Fibroblast of peridontal ligament (primary cell): Measurements from ENCODE around the gene FGF22.
"Not testable (repeated sequence)": the region's sequence is repeated elsewhere in the genome, so short reads cannot be mapped to it uniquely, and the experiment has no call there.

Source experiments
- DNase-seq: peaks from one replicate; pipeline ENCODE4 v3.0.0-alpha.2; 2010; ENCODE audit errors: extremely low read depth

Gene FGF22

DNA sequence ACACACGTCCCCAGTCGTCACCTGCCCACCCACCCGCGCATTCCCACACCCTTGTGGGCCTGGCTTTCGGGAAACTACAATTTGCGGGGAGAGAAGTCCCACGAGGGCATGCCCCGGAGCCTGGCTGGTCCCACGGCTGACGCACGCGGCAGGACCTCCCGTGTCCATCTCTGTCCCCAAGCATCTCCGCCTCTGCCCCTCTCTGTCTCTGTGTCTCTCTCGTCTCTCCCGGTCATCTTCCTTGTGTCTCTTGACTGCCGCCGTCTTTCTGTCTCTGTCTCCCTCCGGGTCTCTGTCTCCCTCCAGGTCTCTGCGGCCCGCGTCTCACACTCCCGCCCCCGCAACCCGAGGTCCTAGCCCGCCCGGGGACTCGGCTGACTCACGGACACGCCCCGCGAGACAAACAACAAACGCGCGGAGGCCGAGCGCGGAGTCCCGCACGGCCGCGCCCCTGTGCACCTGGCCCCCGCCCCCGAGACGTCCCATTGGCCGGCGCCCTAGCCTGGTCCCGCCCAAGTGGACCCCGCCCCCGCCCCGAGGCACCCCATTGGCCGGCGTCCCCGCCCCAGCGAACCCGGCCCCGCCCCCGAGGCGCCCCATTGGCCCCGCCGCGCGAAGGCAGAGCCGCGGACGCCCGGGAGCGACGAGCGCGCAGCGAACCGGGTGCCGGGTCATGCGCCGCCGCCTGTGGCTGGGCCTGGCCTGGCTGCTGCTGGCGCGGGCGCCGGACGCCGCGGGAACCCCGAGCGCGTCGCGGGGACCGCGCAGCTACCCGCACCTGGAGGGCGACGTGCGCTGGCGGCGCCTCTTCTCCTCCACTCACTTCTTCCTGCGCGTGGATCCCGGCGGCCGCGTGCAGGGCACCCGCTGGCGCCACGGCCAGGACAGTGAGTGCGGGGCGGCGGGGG lies at the start of gene FGF22:
Gene FGF22 (plus strand): TSS at position 627 of the 908 bp plus-strand sequence. CDS start 47 bp downstream, at position 674.
- DNase-seq: peak; percentile 55

GRCh38 chr19:590396-590745 lies 49.3 kb upstream of the FGF22 start:
- DNase-seq: no peak

DNA sequence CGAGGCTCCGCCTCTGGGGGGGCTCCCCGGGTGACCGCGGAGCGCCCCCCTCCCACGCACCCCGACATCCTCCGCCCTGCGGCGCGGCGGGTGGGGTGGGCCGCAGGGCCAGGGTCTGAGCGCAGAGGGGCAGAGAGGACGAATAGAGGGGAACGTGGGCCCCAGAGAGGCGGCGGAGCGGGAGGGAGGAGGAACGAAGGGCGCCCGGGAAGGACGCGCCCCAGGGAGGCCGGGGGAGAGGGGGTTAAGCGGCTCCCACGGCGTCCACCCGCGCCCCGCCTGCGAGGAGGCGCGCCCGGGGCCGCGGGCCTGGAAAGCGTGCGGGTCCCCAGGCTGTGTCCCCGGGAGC lies 49.0 kb upstream of the FGF22 start:
- no peak for DNase-seq

DNA sequence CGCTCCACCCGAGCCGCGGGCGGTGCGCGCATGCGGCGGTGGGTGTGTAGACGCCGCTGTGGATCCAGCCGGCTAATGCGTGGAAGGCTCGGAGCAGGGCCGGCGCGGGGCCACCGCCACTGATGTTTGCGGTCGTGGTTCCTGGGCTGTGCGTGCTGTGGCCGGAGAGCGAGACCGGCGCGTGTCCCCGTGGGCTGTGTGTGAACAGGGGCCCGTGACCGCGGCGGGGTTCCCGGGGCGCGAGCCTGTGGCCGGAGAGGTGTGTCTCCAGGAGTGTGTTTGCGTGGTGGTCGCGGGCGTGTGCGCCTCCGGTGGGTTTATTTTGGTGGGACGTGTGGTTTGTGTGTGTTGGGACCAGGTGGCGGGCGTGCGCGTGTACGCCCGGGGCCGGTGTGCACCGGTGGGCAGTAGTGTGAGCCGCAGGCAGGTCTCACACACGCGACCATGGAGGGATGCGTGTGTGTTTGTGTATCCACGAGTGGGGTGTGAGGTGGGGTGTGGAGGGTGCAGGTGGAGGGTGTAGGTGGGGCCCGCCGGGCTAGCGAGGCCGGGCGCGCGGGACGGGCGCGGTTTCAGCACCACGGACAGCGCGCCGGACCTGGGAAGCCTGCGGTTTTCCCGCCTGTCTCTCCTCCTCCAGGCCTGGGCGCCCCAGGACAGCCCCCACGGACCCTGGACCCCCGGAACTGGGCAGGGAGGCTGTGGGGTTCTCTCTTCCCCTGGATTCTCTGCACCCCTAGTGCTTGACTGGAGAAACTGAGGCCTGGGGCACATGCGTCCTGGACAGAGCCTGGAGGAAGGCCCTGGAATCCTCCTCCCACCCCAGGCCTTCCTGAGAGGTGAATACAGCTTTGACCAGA lies 48.4 kb upstream of the FGF22 start:
- DNase-seq: no peak

DNA sequence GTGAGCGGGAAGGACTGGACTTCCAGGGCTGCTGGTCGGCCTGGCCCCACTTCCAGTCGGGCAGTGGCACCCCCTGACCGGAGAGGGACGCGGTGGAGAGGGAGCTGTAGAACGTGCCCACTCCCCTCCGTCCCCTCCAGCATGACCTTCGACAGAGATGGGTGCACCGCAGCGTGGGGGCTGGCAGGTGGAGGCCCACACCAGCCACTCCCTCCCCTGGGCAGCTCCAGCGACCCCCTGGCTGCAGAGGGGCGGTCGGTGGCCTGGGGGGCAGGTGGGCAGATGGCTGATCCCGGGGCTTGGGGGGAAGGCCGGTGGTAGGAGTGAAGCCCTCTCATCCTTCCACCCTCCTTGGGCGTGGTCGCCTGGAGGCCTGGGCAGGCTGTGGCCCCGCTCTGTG lies 47.6 kb upstream of the FGF22 start:
- no peak for DNase-seq

GRCh38 chr19:593055-593454 lies 46.6 kb upstream of the FGF22 start:
- no peak for DNase-seq

- DNase-seq: no peak
Measured at GRCh38 chr19:593505-593904, 46.2 kb upstream of the FGF22 start.

GRCh38 chr19:594265-594870 lies 45.3 kb upstream of the FGF22 start:
- DNase-seq: no peak

GRCh38 chr19:595326-596262 lies 44.1 kb upstream of the FGF22 start:
- no peak for DNase-seq

DNA sequence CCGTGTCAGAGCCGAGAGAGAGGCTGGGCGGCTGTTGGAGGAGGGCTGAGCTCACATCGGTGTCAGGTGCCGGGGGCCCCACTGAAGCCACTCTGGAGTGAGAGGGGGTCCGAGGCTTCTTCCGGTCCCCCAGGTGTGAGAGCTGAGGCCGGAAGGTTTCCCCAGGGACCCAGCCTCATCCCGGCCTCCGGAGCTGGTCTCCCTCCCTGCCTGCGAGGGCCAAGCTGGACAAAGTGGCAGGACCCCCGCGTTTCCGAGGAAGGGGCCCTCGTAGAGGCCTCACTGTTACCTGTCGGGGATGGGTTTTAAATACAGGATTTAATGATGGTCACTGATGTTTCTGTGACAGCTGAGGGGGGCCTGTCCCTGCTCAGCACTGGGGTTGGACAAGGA lies 43.4 kb upstream of the FGF22 start:
- no peak for DNase-seq

DNA sequence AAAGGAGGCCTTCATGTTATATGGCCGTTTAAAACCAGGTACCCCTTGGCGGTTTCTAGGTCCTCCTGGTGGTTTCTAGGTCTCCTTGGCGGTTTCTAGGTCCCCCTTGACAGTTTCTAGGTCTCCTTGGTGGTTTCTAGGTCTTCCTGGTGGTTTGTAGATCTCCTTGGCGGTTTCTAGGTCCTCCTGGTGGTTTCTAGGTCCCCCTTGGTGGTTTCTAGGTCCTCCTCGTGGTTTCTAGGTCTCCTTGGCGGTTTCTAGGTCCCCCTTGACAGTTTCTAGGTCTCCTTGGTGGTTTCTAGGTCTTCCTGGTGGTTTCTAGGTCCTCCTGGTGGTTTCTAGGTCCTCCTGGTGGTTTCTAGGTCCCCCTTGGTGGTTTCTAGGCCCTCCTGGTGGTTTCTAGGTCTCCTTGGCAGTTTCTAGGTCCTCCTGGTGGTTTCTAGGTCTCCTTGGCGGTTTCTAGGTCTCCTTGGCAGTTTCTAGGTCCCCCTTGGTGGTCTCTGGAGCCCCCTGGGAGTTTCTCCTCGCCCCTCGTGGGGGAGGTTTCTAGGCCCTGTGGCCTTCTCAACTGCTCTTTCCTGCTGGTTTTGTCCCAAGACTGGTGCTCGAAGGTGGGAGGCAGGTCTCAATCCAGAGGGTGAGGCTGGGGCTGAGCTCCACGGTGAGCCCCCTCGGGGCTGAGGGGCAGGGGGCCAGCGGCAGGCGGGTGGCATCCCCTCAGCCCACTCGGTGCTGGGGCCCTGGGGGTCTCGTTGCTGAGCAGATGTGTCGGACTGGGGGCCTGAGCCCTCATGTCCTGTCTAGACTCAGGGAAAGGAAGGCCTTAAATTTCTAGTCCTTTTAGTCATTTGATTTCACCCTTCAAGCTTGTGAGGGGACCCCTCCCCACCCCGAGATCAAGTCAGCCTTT lies 42.0 kb upstream of the FGF22 start:
- DNase-seq: no peak

GRCh38 chr19:601310-601709 lies 38.4 kb upstream of the FGF22 start:
- DNase-seq: no peak

- no peak for DNase-seq
Measured at GRCh38 chr19:601790-602189, 37.9 kb upstream of the FGF22 start.

- no peak for DNase-seq
Measured at GRCh38 chr19:602391-603301, 37.0 kb upstream of the FGF22 start.

- not testable (repeated sequence) for DNase-seq
Measured at GRCh38 chr19:603302-603639, 36.4 kb upstream of the FGF22 start.

DNA sequence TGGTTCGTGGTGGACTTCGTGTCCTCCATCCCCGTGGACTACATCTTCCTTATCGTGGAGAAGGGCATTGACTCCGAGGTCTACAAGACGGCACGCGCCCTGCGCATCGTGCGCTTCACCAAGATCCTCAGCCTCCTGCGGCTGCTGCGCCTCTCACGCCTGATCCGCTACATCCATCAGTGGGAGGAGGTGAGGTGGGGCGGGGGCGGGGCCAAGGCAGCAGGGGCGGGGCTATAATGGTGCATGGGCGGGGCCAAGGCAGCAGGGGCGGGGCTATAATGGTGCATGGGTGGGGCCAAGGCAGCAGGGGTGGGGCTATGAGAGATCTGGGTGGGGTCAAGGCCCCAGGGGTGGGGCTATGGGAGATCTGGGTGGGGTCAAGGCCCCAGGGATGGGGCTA lies 35.9 kb upstream of the FGF22 start:
- DNase-seq: not testable (repeated sequence)

DNA sequence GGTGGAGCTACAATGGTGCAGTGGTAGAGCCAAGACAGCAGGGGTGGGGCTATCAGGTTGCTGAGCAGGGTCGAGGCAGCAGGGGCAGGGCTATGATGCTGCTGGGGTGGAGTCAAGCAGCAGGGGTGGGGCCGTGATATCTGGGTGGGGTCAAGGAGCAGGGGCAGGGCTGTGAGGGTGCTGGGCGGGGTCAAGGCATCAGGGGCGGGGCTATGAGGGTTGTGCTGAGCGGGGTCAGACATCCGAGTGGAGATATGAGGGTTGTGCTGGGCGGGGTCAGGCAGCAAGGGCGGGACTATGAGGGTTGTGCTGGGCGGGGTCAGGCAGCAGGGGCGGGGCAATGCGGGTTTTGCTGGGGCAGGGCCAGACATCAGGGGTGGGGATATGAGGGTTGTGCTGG lies 35.3 kb upstream of the FGF22 start:
- no peak for DNase-seq

- not testable (repeated sequence) for DNase-seq
Measured at GRCh38 chr19:605061-605971, 34.4 kb upstream of the FGF22 start.
